ENCODE measurements around the gene CDK2. TPM values are rescaled to one million over a fixed set of nuclear protein-coding genes. Genes with fewer than 3 reads are reported as not detected.
A peak's percentile ranks its signal among the peaks of the same experiment; 100 is the strongest.
"Not testable (repeated sequence)": the region's sequence is repeated elsewhere in the genome, so short reads cannot be mapped to it uniquely, and the experiment has no call there.

The CDK2 gene
- total RNA-seq: 10 to 100 TPM; 65.4 to 80.1 (median 74.1) TPM

DNA sequence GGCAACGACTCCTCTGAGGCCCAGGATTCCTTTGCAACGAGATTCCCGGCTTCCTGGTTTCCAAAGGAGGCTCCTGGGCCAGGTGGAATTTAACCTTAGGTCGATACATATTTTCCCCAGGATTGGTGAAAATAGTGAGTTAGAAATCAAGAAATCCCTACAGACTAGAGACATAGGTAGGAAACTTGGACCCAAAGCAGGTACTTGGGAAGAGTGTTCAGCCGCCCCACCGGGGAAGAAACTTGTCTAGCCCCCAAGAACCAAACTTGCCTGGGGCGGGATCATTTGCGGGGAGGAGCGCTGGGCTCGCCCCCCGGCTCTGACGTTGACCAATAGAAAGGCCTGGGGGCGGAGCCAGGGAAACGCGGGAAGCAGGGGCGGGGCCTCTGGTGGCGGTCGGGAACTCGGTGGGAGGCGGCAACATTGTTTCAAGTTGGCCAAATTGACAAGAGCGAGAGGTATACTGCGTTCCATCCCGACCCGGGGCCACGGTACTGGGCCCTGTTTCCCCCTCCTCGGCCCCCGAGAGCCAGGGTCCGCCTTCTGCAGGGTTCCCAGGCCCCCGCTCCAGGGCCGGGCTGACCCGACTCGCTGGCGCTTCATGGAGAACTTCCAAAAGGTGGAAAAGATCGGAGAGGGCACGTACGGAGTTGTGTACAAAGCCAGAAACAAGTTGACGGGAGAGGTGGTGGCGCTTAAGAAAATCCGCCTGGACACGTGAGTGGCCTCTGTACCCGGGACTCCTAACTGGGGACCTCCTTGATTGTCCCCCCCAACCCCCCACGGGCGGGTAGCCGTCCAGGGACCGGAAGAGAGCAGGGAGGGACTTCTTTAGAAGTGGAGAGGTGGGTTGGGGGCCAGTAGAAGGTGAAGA, at the start of gene CDK2:
CDK2 (plus strand) TSS at position 423 of the 874 bp plus-strand sequence; CDS start at position 602, 179 bp downstream.
- peaks cover 3% of the 10 kb centered on the region for H3K36me3 Mint-ChIP-seq (ENCODE audit: insufficient read depth)
- H3K4me1 Mint-ChIP-seq (ENCODE audit: low read depth): peaks cover 26% of the 10 kb centered on the region
- no peaks in the 10 kb centered on the region for H3K27me3 Mint-ChIP-seq (ENCODE audit: low read depth)
- ATAC-seq (peak; percentile 99), DNase-seq (peak; percentile 89)
- no peaks in the 10 kb centered on the region for H3K9me3 Mint-ChIP-seq
- H3K4me3 Mint-ChIP-seq: peak within 1 kb of the TSS; percentile 97

DNA sequence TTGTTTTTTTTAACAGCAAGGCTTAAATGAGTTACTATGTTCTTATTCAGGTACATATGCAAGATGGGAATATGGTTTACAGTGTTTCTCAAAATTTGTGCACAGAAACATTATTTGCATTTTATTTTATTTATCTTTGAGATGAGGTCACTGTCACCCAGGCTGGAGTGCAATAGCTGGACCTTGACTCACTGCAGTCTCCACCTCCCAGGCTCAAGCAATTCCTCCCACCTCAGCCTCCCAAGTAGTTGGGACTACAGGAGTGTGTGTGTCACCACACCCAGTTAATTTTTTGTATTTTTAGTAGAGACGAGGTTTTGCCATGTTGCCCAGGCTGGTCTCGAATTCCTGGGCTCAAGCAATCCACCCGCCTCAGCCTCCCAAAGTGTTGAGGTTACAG, 47.6 kb upstream of the CDK2 start:
- Mint-ChIP-seq H3K36me3 (ENCODE audit: insufficient read depth) (peaks cover 16% of the 10 kb centered on the region), H3K4me1 (ENCODE audit: low read depth) (peaks cover 48% of the 10 kb centered on the region)
- DNase-seq; H3K27me3 Mint-ChIP-seq (ENCODE audit: low read depth); H3K4me3 Mint-ChIP-seq; ATAC-seq; H3K9me3 Mint-ChIP-seq: not testable (repeated sequence)

DNA sequence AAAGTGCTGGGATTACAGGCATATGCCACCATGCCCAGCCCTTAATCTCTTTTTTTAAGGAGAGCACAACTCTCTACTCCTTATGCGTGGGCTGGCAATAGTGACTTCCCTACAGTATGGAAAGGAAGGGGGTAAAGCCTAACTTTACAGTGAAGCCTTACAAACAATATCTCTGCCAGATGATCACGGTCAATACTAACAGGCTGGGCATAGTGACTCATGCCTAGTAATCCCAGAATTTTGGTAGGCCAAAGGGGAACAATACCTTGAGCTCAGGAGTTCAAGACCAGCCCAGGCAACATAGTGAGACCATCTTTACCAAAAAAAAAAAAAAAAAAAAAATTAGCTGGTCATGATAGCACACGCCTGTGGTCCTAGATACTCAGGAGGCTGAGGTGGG, 44.5 kb upstream of the CDK2 start:
- H3K36me3 Mint-ChIP-seq (ENCODE audit: insufficient read depth): peaks cover 12% of the 10 kb centered on the region
- ATAC-seq (no peak), DNase-seq (no peak)
- H3K4me3 Mint-ChIP-seq: no peak overlapping the region
- H3K4me1 Mint-ChIP-seq (ENCODE audit: low read depth): peaks cover 42% of the 10 kb centered on the region
- H3K27me3 Mint-ChIP-seq (ENCODE audit: low read depth): no peaks in the 10 kb centered on the region
- no peaks in the 10 kb centered on the region for H3K9me3 Mint-ChIP-seq

DNA sequence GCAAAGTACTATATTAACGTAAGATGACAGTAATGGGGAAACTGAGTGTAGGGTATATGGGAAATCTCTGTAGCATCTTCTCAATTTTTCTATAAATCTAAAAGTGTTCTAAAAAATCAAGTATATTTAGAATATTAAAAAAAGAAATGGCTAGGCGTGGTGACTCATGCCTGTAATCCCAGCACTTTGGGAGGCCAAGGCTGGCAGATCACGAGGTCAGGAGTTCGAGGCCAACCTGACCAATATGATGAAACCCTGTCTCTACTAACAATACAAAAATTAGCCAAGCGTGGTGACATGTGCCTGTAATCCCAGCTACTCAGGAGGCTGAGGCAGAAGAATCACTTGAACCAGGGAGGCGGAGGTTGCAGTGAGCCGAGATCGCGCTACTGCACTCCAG, 43.0 kb upstream of the CDK2 start:
- H3K27me3 Mint-ChIP-seq (ENCODE audit: low read depth); ATAC-seq; H3K4me3 Mint-ChIP-seq; H3K9me3 Mint-ChIP-seq; DNase-seq: not testable (repeated sequence)
- Mint-ChIP-seq H3K36me3 (ENCODE audit: insufficient read depth) (peaks cover 12% of the 10 kb centered on the region), H3K4me1 (ENCODE audit: low read depth) (peaks cover 44% of the 10 kb centered on the region)

DNA sequence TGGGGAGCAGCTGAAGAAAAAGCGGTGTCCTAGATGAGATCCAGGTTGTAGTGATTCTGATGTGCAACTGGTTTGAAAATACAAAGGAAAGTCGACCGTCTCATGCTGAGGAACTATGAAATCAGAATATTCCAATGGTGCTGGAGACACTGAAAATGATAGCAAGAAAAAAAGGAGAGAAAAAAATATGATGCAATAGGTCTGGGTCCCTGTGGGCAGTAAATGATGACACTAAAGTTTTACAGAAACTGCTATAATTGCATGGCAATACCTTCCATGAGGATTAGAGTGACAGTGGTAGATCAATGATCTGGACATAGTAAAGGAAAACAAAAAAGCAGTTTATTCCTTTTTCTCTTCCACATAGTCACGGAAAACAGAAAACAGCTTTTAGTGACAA, 41.3 kb upstream of the CDK2 start:
- H3K9me3 Mint-ChIP-seq: no peaks in the 10 kb centered on the region
- no peak for DNase-seq

DNA sequence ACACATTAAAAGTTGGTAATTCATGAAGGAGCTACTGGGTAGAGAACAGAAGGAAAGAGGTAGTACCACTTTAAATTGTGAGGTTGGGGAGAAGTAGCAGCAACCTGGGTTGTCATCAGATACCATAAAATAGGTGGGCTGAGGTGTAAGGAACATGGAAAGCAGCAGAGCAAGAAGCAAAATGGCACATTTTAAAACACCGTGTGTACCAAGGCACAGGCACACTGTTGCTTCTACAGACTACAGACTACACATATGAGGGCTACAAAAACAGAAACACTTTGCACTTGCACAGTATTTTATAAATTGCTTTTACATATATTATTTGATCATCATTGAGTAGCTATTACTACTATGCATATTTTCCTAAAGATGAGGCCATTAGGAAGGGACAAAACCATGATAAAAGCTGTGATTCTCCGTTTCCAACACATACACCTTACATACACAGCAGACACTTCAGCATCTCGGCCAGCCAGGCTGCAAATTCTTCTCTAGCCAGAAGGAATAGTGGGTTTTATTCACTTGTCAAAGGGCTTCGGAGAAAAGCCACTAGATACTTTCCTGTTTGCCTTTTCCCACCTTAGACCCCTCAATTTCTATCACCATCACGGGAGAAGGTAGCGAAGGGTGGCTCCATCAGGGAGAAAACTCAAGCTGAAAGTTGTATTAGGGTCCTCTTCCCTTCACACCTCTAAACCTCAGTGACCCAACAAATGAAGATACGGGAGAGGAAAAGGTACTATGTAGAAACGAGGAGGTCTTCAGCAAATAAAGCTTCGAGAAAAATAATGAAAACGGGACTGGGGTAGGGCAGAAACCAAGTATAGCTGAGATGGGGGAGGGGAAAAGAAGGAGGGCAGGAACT, 40.5 kb upstream of the CDK2 start:
- peaks cover 12% of the 10 kb centered on the region for H3K36me3 Mint-ChIP-seq (ENCODE audit: insufficient read depth)
- no peak for ATAC-seq
- no peaks in the 10 kb centered on the region for H3K27me3 Mint-ChIP-seq (ENCODE audit: low read depth)
- no peak for DNase-seq
- H3K4me3 Mint-ChIP-seq: peak overlapping the region; percentile 98
- no peaks in the 10 kb centered on the region for H3K9me3 Mint-ChIP-seq
- H3K4me1 Mint-ChIP-seq (ENCODE audit: low read depth): peaks cover 62% of the 10 kb centered on the region

More for the DNA sequence above, 41.3 kb upstream of the CDK2 start:
- no peak for ATAC-seq
- Mint-ChIP-seq H3K4me3 (peak overlapping the region; percentile 98), H3K27me3 (ENCODE audit: low read depth) (no peaks in the 10 kb centered on the region), H3K4me1 (ENCODE audit: low read depth) (peaks cover 59% of the 10 kb centered on the region), H3K36me3 (ENCODE audit: insufficient read depth) (peaks cover 12% of the 10 kb centered on the region)

DNA sequence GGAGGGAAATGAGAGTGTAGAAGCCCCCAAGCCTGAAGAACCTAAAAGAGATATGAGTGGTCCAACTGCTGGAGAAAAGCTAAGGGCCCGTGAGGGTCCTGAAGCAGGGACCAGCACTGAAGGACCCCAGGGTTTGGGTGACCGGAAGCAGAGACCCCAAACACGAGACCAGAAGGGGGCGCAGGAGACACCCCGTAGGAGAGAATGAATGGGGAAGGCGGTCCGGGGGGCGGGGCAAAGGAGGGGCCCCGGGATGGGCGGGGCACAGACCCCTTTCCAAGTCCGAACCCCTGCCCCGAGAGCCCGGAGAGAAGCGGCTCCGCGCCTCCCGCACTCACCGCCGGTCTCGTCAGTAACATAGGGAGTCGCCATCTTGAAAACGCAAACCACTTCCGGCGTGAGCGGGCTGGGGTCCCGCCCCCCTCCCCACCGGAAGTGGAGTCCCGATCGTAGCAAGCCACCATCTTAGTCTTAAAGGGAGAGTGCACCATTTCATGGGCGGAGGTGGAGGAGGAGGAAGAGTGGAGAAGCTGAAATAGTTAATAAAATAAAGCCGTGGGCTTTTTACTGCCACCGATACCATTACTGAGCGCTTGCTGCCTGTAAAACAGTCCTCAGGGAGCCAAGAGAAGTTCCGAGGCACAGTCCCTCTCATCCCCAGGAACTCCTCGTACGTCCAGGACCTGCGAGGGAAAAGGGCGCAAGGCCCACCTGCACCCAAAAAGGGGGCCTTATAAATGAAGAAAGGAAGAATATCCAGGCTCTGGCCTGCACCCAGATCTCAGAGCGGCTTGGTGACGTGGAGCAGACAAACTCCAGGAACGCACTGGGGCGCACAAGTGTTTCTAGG, 39.7 kb upstream of the CDK2 start:
- H3K27me3 Mint-ChIP-seq (ENCODE audit: low read depth): no peaks in the 10 kb centered on the region
- H3K9me3 Mint-ChIP-seq: no peaks in the 10 kb centered on the region
- H3K4me3 Mint-ChIP-seq: peak overlapping the region; percentile 98
- DNase-seq (peak; percentile 82), ATAC-seq (peak; percentile 54 to 59)
- peaks cover 57% of the 10 kb centered on the region for H3K4me1 Mint-ChIP-seq (ENCODE audit: low read depth)
- H3K36me3 Mint-ChIP-seq (ENCODE audit: insufficient read depth): peaks cover 14% of the 10 kb centered on the region

DNA sequence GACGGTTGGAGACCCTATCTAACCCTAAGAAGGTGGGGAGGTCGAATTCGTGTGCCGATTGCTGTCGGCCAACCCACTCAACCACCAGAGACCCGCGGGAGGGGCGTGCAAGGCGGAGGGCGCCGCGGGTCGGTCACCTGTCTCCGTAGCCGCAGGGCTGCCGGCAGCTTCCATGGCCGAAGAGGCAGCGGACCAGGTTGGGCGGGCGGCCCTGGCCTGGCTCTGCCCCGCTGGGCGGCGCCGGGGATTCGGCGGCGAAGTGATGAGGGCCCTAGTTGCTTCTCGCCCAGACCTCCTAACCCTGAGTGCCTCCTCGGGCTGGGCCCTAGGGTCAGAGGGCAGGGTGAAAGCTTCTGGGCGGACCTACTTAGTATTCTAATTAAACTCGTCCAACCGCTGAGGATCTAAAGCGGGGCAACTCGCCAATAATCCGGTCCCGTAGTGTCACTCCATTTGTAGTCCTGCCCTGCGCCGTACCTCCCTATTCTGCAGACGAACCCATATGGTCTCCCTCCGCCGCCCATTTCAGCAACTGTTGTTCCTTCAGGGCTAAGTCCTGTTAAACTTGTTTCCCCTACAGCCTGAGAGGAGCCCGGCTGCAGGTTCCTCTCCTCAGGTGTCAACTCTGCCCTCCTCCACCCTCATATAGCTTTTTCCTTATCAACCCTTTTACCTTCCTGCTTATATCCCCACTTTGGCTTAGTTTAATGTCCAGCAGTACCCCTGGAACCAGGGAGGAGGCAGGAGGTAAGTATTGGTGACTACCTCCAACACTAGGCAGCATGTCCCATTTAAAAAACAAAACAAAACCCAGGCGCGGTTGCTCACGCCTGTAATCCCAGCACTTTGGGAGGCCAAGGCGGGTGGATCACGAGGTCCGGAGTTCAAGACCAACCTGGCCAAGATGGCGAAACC, 38.8 kb upstream of the CDK2 start, which contains the start of gene PYM1:
PYM1 (minus strand) TSS at position 307 of the 915 bp plus-strand sequence; CDS start at position 174, 133 bp downstream.
- Mint-ChIP-seq H3K4me3 (peak within 1 kb of the TSS; percentile 98), H3K4me1 (ENCODE audit: low read depth) (peaks cover 55% of the 10 kb centered on the region), H3K27me3 (ENCODE audit: low read depth) (no peaks in the 10 kb centered on the region), H3K36me3 (ENCODE audit: insufficient read depth) (peaks cover 9% of the 10 kb centered on the region), H3K9me3 (no peaks in the 10 kb centered on the region)
- peak; percentile 36 for DNase-seq
- peak; percentile 19 to 20 for ATAC-seq

DNA sequence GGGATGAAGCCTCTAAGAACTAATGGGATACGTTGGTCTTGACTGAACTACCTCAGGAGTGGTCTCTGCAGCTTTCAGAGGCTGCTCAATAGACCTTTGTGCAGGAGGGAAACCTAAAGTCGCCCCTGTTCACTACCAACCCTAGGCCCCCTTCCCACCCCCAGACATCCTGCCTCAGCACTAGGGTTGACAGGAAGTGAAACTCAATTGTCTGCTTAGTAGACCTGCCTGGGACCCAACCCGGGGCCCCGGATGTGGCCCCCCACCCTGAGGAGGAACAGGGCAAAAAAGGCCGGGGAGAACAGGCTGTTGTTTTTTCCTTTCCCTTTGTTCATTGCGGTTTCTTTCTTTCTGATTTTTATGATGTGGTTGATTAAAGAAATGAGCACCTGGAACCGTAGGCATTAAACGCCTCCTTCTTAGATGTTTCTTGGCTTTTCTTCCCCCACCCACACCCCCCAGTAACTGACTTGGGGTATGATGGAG, 37.3 kb upstream of the CDK2 start:
- ATAC-seq (peak; percentile 46 to 51), DNase-seq (peak; percentile 79)
- H3K4me1 Mint-ChIP-seq (ENCODE audit: low read depth): peaks cover 63% of the 10 kb centered on the region
- no peaks in the 10 kb centered on the region for H3K9me3 Mint-ChIP-seq
- H3K36me3 Mint-ChIP-seq (ENCODE audit: insufficient read depth): peaks cover 9% of the 10 kb centered on the region
- H3K27me3 Mint-ChIP-seq (ENCODE audit: low read depth): no peaks in the 10 kb centered on the region
- peak overlapping the region; percentile 98 for H3K4me3 Mint-ChIP-seq

DNA sequence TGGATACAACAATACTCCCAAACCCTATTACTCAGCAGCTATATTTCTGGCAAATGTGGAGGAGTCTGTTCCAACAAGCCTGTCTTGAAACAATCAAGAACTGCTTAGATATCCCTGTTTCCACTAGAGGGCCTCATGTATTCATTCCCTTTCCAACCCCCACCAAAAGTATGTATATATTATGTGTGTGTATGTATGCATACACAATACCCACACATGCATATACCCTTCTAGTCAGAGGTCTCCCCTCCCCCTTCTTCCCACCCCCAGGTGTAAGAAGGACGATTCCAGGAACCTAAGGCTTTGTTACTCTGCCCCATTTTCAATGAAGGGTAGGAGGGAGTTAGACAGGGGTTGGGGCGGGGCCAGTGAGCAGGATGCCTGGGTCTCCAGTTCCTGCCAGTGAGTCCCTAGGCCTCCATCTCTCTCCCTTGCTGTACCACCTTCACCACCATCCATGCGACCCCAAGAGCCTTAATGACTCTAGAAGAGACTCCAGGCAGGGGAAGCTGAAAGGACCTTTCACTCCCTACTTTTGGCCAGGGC, 35.8 kb upstream of the CDK2 start, which contains the start of gene DGKA:
DGKA (plus strand) TSS at position 392 of the 546 bp plus-strand sequence. CDS start 5,342 bp downstream, outside the sequence.
- H3K9me3 Mint-ChIP-seq: no peaks in the 10 kb centered on the region
- ATAC-seq (peak; percentile 31 to 34), DNase-seq (peak; percentile 65)
- peaks cover 4% of the 10 kb centered on the region for H3K36me3 Mint-ChIP-seq (ENCODE audit: insufficient read depth)
- no peaks in the 10 kb centered on the region for H3K27me3 Mint-ChIP-seq (ENCODE audit: low read depth)
- H3K4me1 Mint-ChIP-seq (ENCODE audit: low read depth): peaks cover 66% of the 10 kb centered on the region
- peak within 1 kb of the TSS; percentile 98 for H3K4me3 Mint-ChIP-seq

DNA sequence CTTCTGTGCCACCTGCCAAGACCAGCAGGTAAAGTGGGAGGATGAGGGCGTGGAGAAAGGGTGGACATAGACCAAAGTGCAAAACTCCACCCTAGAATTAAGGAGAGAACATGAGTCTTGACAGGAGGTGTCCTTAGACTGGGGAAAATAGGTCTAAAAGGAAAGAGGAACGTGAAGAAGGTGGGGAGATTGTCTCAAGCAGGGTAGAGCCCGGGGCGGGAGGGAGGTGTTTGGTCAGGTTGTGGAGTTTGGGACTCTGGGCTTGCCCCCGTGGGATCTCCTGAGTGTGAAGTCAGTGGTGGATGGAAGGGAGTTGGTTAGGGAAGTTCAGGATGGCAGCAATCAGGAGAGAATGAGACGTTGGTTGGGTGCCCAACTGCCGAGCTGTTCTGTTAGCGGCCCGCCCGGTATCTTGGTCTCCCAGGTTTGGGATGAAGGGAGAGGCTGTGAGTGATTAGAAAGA, 35.3 kb upstream of the CDK2 start:
- ATAC-seq: no peak
- H3K36me3 Mint-ChIP-seq (ENCODE audit: insufficient read depth): peaks cover 8% of the 10 kb centered on the region
- no peaks in the 10 kb centered on the region for H3K9me3 Mint-ChIP-seq
- peaks cover 68% of the 10 kb centered on the region for H3K4me1 Mint-ChIP-seq (ENCODE audit: low read depth)
- peak overlapping the region; percentile 98 for H3K4me3 Mint-ChIP-seq
- H3K27me3 Mint-ChIP-seq (ENCODE audit: low read depth): no peaks in the 10 kb centered on the region
- DNase-seq: no peak

DNA sequence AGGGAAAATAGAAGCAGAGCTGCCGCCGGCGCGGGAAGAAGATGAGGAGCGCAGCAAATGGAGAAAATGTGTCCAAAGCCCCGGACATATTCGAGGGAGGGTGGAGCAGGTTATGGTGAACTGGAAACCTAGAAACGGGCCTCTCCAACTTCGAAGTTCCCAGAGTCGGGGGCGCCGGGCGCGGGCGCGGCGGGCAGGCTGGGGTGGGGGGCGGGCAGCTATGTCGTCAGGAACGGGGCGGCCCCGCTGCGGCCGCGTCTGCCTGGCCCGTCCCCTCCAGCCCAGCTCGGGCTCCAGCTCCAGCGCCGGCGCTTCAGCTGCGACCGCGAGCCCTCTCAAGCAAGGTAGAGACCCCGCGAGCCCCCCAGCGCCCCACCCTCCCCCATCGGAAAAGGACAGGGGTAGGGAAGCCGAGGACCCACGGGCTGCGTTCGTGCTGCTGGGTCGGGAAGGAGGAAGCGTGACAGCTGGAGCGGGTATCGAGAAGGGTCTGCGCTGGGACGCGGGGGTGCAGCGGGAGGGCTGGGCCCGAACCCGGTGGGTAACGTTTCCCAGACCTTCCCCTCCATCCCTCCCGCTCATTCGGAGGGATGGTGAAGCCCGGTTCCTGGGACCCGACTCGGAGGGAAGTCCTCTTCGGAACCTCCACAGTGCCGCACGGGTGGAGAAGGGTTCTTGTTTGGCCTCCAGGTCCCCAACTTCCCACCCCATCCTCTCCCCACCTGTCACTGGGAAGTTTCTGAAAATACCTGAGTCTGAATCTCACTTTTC, 34.7 kb upstream of the CDK2 start:
- ATAC-seq (no peak), DNase-seq (no peak)
- H3K4me3 Mint-ChIP-seq: peak overlapping the region; percentile 98
- peaks cover 8% of the 10 kb centered on the region for H3K36me3 Mint-ChIP-seq (ENCODE audit: insufficient read depth)
- H3K27me3 Mint-ChIP-seq (ENCODE audit: low read depth): no peaks in the 10 kb centered on the region
- no peaks in the 10 kb centered on the region for H3K9me3 Mint-ChIP-seq
- peaks cover 73% of the 10 kb centered on the region for H3K4me1 Mint-ChIP-seq (ENCODE audit: low read depth)

All from activated T-cell treated with anti-CD3 and anti-CD28 coated beads, Interleukin-2, amount 50 U/mL, for 4 hours (primary cell).